Body of pancreas (tissue), 4 donors: ENCODE measurements around the gene RGS7BP.

Experiments
- POLR2A ChIP-seq, 3 donors: fragments of 450-650 bp; IDR thresholded peaks; one replicate each; pipeline ENCODE4 v1.6.1; 2016; ENCODE audit warnings: antibody characterized with exemption in 3 of 3, mild to moderate bottlenecking in 2 of 3
- TF ChIP-seq, protein P1 (sequence below), 7 experiments: fragments of 450-650 bp in 4 of 7; fragments of 200-600 bp in 3 of 7; sonication (generic) in 3 of 7; IDR thresholded peaks; one replicate each; pipeline ENCODE4 v1.5.1; 2016 to 2019; ENCODE audit warnings: antibody characterized with exemption in 7 of 7

DNA sequence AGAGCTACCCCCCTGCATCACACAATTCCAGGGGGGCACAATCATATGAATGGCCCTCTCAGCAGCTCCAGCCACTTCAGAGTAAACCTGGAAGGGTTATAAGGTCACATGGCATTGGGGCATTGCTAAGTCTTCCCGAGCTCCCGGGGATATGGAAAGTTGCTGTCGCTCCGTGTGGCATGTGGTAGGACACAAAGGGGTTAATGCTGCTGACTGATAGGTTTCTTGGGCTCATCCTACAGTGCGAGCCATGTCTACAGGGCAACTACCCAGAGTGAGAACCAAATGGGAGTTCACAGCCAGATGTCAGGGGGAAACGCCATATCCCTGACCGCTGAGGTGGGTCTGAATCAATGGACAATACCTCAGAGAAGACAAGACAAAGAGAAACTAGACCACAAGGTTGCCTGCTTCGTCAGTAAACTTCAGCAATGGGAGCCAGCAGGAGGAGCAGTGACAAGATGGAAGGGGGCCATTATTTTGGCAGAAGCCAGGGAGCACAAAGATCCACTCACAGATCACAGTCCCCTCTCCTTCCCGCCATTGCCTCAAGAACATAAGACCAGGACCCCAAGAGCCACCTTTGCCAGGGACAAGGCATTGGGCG, 132.1 kb downstream of the RGS7BP start:
- TF ChIP-seq, protein P1, sequence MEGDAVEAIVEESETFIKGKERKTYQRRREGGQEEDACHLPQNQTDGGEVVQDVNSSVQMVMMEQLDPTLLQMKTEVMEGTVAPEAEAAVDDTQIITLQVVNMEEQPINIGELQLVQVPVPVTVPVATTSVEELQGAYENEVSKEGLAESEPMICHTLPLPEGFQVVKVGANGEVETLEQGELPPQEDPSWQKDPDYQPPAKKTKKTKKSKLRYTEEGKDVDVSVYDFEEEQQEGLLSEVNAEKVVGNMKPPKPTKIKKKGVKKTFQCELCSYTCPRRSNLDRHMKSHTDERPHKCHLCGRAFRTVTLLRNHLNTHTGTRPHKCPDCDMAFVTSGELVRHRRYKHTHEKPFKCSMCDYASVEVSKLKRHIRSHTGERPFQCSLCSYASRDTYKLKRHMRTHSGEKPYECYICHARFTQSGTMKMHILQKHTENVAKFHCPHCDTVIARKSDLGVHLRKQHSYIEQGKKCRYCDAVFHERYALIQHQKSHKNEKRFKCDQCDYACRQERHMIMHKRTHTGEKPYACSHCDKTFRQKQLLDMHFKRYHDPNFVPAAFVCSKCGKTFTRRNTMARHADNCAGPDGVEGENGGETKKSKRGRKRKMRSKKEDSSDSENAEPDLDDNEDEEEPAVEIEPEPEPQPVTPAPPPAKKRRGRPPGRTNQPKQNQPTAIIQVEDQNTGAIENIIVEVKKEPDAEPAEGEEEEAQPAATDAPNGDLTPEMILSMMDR (IDR thresholded peaks at IDR 0.05), result no peak
- TF ChIP-seq POLR2A (IDR thresholded peaks at IDR 0.05), result no peak
